ENCODE measurements around the gene FANCE.

FANCE gene

GRCh38 chr6:35454391-35455110, 2.4 kb downstream of the FANCE start:
- no peak for TF ChIP-seq CTCF (IDR thresholded peaks at IDR 0.05; ENCODE audit: borderline replicate concordance, insufficient read depth, low read depth, low read length)
- no peak overlapping the region for H3K4me3 ChIP-seq (ENCODE audit: low read depth, low read length)

GRCh38 chr6:35457907-35458306, 5.8 kb downstream of the FANCE start:
- no peak overlapping the region for H3K4me3 ChIP-seq (ENCODE audit: low read depth, low read length)
- no peak for TF ChIP-seq CTCF (IDR thresholded peaks at IDR 0.05; ENCODE audit: borderline replicate concordance, insufficient read depth, low read depth, low read length)

DNA sequence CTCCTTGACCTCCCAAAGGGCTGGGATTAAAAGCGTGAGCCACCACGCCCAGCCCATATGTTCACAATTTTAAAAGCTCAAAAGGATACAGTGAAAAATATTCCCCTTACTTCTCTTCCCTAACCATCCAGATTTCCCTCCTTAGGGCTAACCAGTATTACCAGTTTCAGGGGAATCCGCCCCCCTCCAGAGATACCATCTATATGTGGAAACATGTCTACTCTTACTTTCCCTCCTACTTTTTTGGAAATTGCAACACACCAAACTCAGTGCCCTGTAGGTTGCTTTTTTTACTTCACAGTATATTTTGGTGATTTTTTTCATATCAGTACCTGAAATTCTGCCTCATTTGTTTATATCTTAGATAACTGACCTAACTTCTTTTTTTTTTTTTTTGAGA, 9.1 kb downstream of the FANCE start:
- H3K4me3 ChIP-seq (ENCODE audit: low read depth, low read length), result no peak overlapping the region
- TF ChIP-seq CTCF (IDR thresholded peaks at IDR 0.05; ENCODE audit: borderline replicate concordance, insufficient read depth, low read depth, low read length), result no peak

DNA sequence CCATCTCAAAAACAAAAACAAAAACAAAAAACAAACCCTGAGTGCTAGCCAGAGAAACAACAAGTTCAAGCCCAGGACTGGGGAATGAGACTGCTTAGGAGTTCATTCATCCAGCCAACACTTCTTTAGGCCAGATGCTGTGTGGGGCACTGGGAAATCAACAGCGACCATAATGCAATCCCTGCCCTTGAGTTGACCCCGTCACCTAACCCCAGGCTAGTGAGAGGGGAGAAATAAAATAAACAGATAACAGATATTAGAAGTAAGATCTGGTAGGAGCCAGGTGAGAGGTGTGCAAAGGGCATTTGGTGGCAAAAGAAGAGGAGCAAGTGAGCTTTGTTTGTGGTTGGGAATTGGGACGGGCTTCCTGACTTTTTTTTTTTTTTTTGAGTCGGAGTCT, 11.2 kb downstream of the FANCE start:
- H3K4me3 ChIP-seq (ENCODE audit: low read depth, low read length), result no peak overlapping the region
- no peak for TF ChIP-seq CTCF (IDR thresholded peaks at IDR 0.05; ENCODE audit: borderline replicate concordance, insufficient read depth, low read depth, low read length)

DNA sequence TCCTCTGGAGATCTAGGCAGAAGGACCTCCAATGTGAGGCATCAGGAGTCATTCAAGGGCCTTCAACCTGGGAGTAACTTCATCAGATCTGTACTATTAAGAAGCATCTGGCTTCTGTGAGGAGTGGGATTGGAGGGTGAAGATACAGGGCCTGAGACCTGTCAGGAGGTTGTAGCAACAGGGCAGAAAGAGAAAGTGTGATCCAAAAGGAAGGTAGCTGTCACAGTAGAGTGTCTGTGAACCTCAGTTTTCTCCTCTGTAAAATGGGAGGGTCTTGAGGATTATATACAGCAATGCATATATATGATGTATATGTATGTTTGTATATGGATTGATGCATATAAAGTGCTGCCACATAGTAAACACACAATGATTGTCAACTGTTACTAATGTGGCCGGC, 13.5 kb downstream of the FANCE start:
- H3K4me3 ChIP-seq (ENCODE audit: low read depth, low read length), result no peak overlapping the region
- no peak for TF ChIP-seq CTCF (IDR thresholded peaks at IDR 0.05; ENCODE audit: borderline replicate concordance, insufficient read depth, low read depth, low read length)

GRCh38 chr6:35468181-35468979, 16.2 kb downstream of the FANCE start, which contains the start of gene RPL10A:
TSS of gene RPL10A (plus strand) at chr6:35468401. CDS start at chr6:35468435, 34 bp downstream.
- TF ChIP-seq CTCF (IDR thresholded peaks at IDR 0.05; ENCODE audit: borderline replicate concordance, insufficient read depth, low read depth, low read length), result peak; percentile 98
- H3K4me3 ChIP-seq (ENCODE audit: low read depth, low read length), result peak within 1 kb of the TSS; percentile 84
